HCT116 (cell line): ENCODE measurements around the gene BLACAT1. TPM values are rescaled to one million over a fixed set of nuclear protein-coding genes. Genes with fewer than 3 reads are reported as not detected.
A peak's percentile ranks its signal among the peaks of the same experiment; 100 is the strongest.

Experiments used
- ATAC-seq: fragments of 200-7000 bp; cut with Tn5 transposase; 2 replicates; pipeline ENCODE4 v1.9.1; 2020; ENCODE audit warnings: mild to moderate bottlenecking, moderate library complexity
- BruUV-seq: library from RNA; stranded (reverse); fragments of 400-500 nt; replicated peaks from 2 replicates; lab custom pipeline; 2021; lab: Mats Ljungman, UMichigan
- CTCF ChIA-PET: fragments of 300-600 bp; sonication (Branson Sonifier 250); formaldehyde crosslinking; loops from one replicate; lab custom pipeline; 2021; ENCODE audit warnings: antibody characterized with exemption; lab: Charles Lee
- POLR2A ChIA-PET: fragments of 300-600, 350-600 bp; sonication (Branson Sonifier 250); formaldehyde crosslinking; loops from one replicate; lab custom pipeline; 2021; ENCODE audit warnings: antibody characterized with exemption; lab: Charles Lee
- RAD21 ChIA-PET, 2 experiments: fragments of 300-600 bp; sonication (Branson Sonifier 250); formaldehyde crosslinking; loops; one replicate each; lab custom pipeline; 2023; ENCODE audit warnings: low total read pairs in 2 of 2; ENCODE audit not compliant: uncharacterized antibody in 2 of 2, unreplicated experiment in 2 of 2, low non-redundant PET in 1 of 2; lab: Charles Lee
- DNase-seq: peaks from one replicate; pipeline ENCODE4 v3.0.0-alpha.2; 2010; ENCODE audit warnings: low read depth, low spot score
- H2AFZ ChIP-seq: fragments of 200-600 bp; shearing (Covaris generic), sonication (generic); 2 replicates; pipeline ENCODE4 v1.6.1; 2017; ENCODE audit warnings: low read depth, mixed run types, mixed read lengths, antibody characterized with exemption, low read length; ENCODE audit not compliant: poor library complexity, severe bottlenecking
- H3K27ac ChIP-seq: 2 replicates; pipeline ENCODE4 v1.5.1; 2012; ENCODE audit warnings: low read depth, low read length
- H3K27me3 ChIP-seq: fragments of 200-600 bp; sonication (generic); 2 replicates; pipeline ENCODE4 v1.6.1; 2016; ENCODE audit warnings: mixed run types, low read length, mixed read lengths; ENCODE audit not compliant: insufficient read depth
- H3K36me3 ChIP-seq, 2 experiments: fragments of 200-500 bp in 1 of 2; fragments of 200-600 bp in 1 of 2; sonication (Bioruptor generic) in 1 of 2; sonication (generic) in 1 of 2; 2 replicates each; pipeline versions ENCODE4 v1.5.1 to v1.6.1; 2014 to 2016; ENCODE audit warnings: low read length in 2 of 2, inconsistent platforms in 1 of 2, mixed read lengths in 1 of 2, mixed run types in 1 of 2; ENCODE audit not compliant: insufficient read depth in 2 of 2, control insufficient read depth in 1 of 2
- H3K4me1 ChIP-seq, 2 experiments: fragments of 200-600 bp in 1 of 2; sonication (generic) in 1 of 2; 2 replicates each; pipeline versions ENCODE4 v1.5.1 to v1.6.1; 2012 to 2017; ENCODE audit warnings: low read length in 2 of 2, inconsistent platforms in 1 of 2, mild to moderate bottlenecking in 1 of 2, mixed read lengths in 1 of 2, mixed run types in 1 of 2, moderate library complexity in 1 of 2; ENCODE audit not compliant: insufficient read depth in 2 of 2, control insufficient read depth in 1 of 2
- H3K4me2 ChIP-seq: fragments of 200-600 bp; sonication (generic); 2 replicates; pipeline ENCODE4 v1.6.1; 2017; ENCODE audit warnings: mixed run types, low read length, mixed read lengths
- H3K4me3 ChIP-seq, 2 experiments: fragments of 200-600 bp in 1 of 2; sonication (generic) in 1 of 2; replicated peaks in 1 of 2; 2 replicates each; pipeline ENCODE4 v1.5.1; 2011 to 2016; ENCODE audit warnings: low read length in 2 of 2, control low read depth in 1 of 2, low read depth in 1 of 2, mild to moderate bottlenecking in 1 of 2, mixed read lengths in 1 of 2, mixed run types in 1 of 2
- H3K79me2 ChIP-seq: fragments of 200-600 bp; sonication (generic); 2 replicates; pipeline ENCODE4 v1.6.1; 2017; ENCODE audit warnings: mild to moderate bottlenecking, mixed run types, low read length, moderate library complexity, mixed read lengths; ENCODE audit not compliant: insufficient read depth
- H3K9ac ChIP-seq: fragments of 200-600 bp; sonication (generic); 2 replicates; pipeline ENCODE4 v1.6.1; 2016; ENCODE audit warnings: low read length, mixed read lengths
- H3K9me2 ChIP-seq: fragments of 200-600 bp; sonication (generic), shearing (Covaris generic); 2 replicates; pipeline ENCODE4 v1.6.1; 2017; ENCODE audit warnings: mixed run types, mild to moderate bottlenecking, moderate library complexity; ENCODE audit not compliant: insufficient read depth
- H3K9me3 ChIP-seq, 2 experiments: fragments of 200-500 bp in 1 of 2; fragments of 200-600 bp in 1 of 2; sonication (Bioruptor generic) in 1 of 2; sonication (generic) in 1 of 2; 2 replicates each; pipeline ENCODE4 v1.6.1; 2014 to 2017; ENCODE audit warnings: low read length in 2 of 2, mixed read lengths in 2 of 2, inconsistent platforms in 1 of 2, low read depth in 1 of 2, mild to moderate bottlenecking in 1 of 2, mixed run types in 1 of 2, moderate library complexity in 1 of 2; ENCODE audit not compliant: control insufficient read depth in 1 of 2, insufficient read depth in 1 of 2
- H4K20me1 ChIP-seq: fragments of 200-600 bp; sonication (generic), shearing (Covaris generic); 2 replicates; pipeline ENCODE4 v1.6.1; 2017; ENCODE audit warnings: mixed run types, mild to moderate bottlenecking, moderate library complexity; ENCODE audit not compliant: insufficient read depth
- CEBPB ChIP-seq: IDR thresholded peaks from 2 replicates; pipeline ENCODE4 v1.6.1; 2012; ENCODE audit warnings: low read depth
- EZH2 ChIP-seq: fragments of 200-600 bp; sonication (generic); IDR thresholded peaks from 2 replicates; pipeline ENCODE4 v1.6.1; 2017; ENCODE audit warnings: antibody characterized with exemption, mixed run types
- EZH2phosphoT487 ChIP-seq: fragments of 200-600 bp; IDR thresholded peaks from 2 replicates; pipeline ENCODE4 v1.6.1; 2018; ENCODE audit warnings: antibody characterized with exemption, borderline replicate concordance
- FOSL1 ChIP-seq: IDR thresholded peaks from 2 replicates; pipeline ENCODE4 v1.6.1; 2012; ENCODE audit warnings: low read depth
- RAD21 ChIP-seq: IDR thresholded peaks from 2 replicates; pipeline ENCODE4 v1.6.1; 2012; ENCODE audit warnings: low read depth, mild to moderate bottlenecking
- SP1 ChIP-seq: IDR thresholded peaks from 2 replicates; pipeline ENCODE4 v1.6.1; 2012; ENCODE audit warnings: low read depth
- SRF ChIP-seq: IDR thresholded peaks from 2 replicates; pipeline ENCODE4 v1.6.1; 2012; ENCODE audit warnings: low read depth
- TCF7L2 ChIP-seq: IDR thresholded peaks from 2 replicates; pipeline ENCODE4 v1.7.0; 2011; ENCODE audit warnings: borderline replicate concordance, inconsistent platforms; ENCODE audit not compliant: insufficient read depth, insufficient read length; ENCODE audit errors: extremely low read depth
- ZFX ChIP-seq: fragments of 450-650 bp; IDR thresholded peaks from 2 replicates; pipeline ENCODE4 v1.6.1; 2017
- ZNF274 ChIP-seq: fragments of 200-500 bp; sonication (Bioruptor generic); IDR thresholded peaks from 2 replicates; pipeline ENCODE4 v1.6.1; 2014; ENCODE audit warnings: mild to moderate bottlenecking, low read depth, low read length, inconsistent platforms
- intact Hi-C: fragments of 100-400 bp; cut with micrococcal nuclease; formaldehyde crosslinking; loops from 2 replicates; pipeline ENCODE4 v1.10.0; 2022
- total RNA-seq: library from RNA; stranded (reverse); gene quantifications from one replicate; pipeline ENCODE4 v1.2.1, GENCODE V29; 2021; ENCODE audit not compliant: unreplicated experiment
- TF ChIP-seq, protein P1 (sequence below): IDR thresholded peaks from 2 replicates; pipeline ENCODE4 v1.6.1; 2012; ENCODE audit warnings: low read depth
- TF ChIP-seq, protein P2 (sequence below): IDR thresholded peaks from 2 replicates; pipeline ENCODE4 v1.6.1; 2011; ENCODE audit warnings: mild to moderate bottlenecking, low read length, moderate library complexity; ENCODE audit not compliant: insufficient replicate concordance; ENCODE audit errors: extremely low read depth

The BLACAT1 gene
- total RNA-seq, 1 experiment from 2014 or later = 3.9 TPM

DNA sequence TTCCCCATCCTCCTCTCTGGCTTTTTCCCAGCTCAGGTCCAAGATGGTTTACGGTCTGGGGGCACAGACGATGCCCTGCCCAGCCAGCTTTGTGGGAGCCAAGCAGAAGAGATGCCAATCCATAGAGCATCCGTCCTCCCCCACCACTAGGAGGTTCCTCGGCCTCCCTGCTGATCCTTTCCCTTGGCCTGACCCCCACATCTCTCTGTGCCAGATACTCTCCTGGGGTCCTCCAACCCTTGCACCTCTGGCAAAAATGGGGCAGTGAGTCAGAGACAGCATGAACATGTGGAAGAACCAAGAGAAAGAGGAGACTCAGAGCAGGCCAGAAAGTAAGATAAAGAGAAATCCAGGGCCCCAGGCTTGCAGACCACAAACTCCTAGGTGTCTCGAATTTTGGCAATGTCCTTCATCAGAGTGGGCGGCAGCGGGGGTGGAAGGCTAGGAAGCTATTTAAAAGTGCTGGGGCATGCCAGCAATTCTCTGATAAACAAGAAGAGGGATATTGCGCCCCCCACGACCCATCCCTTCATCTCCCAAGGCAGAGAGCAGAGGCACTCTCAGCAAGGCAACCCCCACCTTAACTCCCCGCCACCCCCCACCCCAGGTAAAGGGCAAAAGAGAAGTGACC, 11.4 kb downstream of the BLACAT1 start:
- TF ChIP-seq SP1 = no peak
- TF ChIP-seq CEBPB = no peak
- no peak for TF ChIP-seq EZH2
- TF ChIP-seq RAD21 = no peak
- no peak for TF ChIP-seq ZFX
- TF ChIP-seq, protein P1, sequence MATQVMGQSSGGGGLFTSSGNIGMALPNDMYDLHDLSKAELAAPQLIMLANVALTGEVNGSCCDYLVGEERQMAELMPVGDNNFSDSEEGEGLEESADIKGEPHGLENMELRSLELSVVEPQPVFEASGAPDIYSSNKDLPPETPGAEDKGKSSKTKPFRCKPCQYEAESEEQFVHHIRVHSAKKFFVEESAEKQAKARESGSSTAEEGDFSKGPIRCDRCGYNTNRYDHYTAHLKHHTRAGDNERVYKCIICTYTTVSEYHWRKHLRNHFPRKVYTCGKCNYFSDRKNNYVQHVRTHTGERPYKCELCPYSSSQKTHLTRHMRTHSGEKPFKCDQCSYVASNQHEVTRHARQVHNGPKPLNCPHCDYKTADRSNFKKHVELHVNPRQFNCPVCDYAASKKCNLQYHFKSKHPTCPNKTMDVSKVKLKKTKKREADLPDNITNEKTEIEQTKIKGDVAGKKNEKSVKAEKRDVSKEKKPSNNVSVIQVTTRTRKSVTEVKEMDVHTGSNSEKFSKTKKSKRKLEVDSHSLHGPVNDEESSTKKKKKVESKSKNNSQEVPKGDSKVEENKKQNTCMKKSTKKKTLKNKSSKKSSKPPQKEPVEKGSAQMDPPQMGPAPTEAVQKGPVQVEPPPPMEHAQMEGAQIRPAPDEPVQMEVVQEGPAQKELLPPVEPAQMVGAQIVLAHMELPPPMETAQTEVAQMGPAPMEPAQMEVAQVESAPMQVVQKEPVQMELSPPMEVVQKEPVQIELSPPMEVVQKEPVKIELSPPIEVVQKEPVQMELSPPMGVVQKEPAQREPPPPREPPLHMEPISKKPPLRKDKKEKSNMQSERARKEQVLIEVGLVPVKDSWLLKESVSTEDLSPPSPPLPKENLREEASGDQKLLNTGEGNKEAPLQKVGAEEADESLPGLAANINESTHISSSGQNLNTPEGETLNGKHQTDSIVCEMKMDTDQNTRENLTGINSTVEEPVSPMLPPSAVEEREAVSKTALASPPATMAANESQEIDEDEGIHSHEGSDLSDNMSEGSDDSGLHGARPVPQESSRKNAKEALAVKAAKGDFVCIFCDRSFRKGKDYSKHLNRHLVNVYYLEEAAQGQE = no peak
- no peak for TF ChIP-seq ZNF274
- TF ChIP-seq SRF = no peak
- TF ChIP-seq TCF7L2 = no peak
- TF ChIP-seq FOSL1 = no peak
- no peak for TF ChIP-seq EZH2phosphoT487
- TF ChIP-seq, protein P2, sequence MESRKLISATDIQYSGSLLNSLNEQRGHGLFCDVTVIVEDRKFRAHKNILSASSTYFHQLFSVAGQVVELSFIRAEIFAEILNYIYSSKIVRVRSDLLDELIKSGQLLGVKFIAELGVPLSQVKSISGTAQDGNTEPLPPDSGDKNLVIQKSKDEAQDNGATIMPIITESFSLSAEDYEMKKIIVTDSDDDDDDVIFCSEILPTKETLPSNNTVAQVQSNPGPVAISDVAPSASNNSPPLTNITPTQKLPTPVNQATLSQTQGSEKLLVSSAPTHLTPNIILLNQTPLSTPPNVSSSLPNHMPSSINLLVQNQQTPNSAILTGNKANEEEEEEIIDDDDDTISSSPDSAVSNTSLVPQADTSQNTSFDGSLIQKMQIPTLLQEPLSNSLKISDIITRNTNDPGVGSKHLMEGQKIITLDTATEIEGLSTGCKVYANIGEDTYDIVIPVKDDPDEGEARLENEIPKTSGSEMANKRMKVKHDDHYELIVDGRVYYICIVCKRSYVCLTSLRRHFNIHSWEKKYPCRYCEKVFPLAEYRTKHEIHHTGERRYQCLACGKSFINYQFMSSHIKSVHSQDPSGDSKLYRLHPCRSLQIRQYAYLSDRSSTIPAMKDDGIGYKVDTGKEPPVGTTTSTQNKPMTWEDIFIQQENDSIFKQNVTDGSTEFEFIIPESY = no peak
- no peak overlapping the region for H3K4me3 ChIP-seq
- peaks cover 0 to 8% of the 10 kb centered on the region in 2 experiments; a peak in 1 of 4 replicates for H3K36me3 ChIP-seq
- BruUV-seq = no TSS peak
- no peak for DNase-seq
- H3K4me1 ChIP-seq = peaks cover 72 to 100% of the 10 kb centered on the region in 2 experiments
- ChIA-PET CTCF (no interaction called here), POLR2A (interaction anchor here (0.6 kb wide), 1 partner anchor 35 kb away, joined by 4 read pairs; no protein-coding TSS in a partner anchor), RAD21 (interaction anchor here in 1 of 2 experiments (0.7 kb wide), 1 partner anchor 1631 kb away, joined by 5 read pairs; no protein-coding TSS in a partner anchor)
- no peak overlapping the region for H3K27ac ChIP-seq
- H3K9me2 ChIP-seq = no peaks in the 10 kb centered on the region
- H3K27me3 ChIP-seq = no peaks in the 10 kb centered on the region
- ATAC-seq = no peak
- H3K4me2 ChIP-seq = 0 out of 2 replicates have a peak overlapping the region, but pooled peaks have one; percentile 4
- peaks cover 26% of the 10 kb centered on the region for H3K79me2 ChIP-seq
- intact Hi-C loops = loop anchor here (5.0 kb wide), 1 partner anchor 43 kb away; no protein-coding TSS in a partner anchor
- no peaks in the 10 kb centered on the region for H3K9me3 ChIP-seq
- no peak overlapping the region for H2AFZ ChIP-seq
- no peak overlapping the region for H3K9ac ChIP-seq
- no peaks in the 10 kb centered on the region for H4K20me1 ChIP-seq
